ENCODE data around the gene THUMPD3. TPM values are rescaled to one million over a fixed set of nuclear protein-coding genes. Genes with fewer than 3 reads are reported as not detected.
A peak's percentile ranks its signal among the peaks of the same experiment; 100 is the strongest.

THUMPD3 gene
- total and polyA plus RNA-seq, 9 of the 15 experiments (the other 6 are each of a cell fraction or from before 2014, with no cell fraction given), result 58.3 to 132 (median 113) TPM

- TF ChIP-seq EGR1 (conservative IDR thresholded peaks at IDR 0.05) (peak; percentile 82), ZNF740 (CRISPR knock-in tag; IDR thresholded peaks at IDR 0.05) (no peak), ZNF740 (tag; IDR thresholded peaks at IDR 0.05) (peak in 1 of 2 experiments; percentile 45; a peak in 1 of 4 replicates), CHD7 (IDR thresholded peaks at IDR 0.05; ENCODE audit: low read depth, low read length) (no peak), GABPB2 (CRISPR knock-in tag; conservative IDR thresholded peaks at IDR 0.05) (no peak), ZNF511 (CRISPR knock-in tag; IDR thresholded peaks at IDR 0.05) (0 out of 2 replicates have a peak, but pooled peaks have one; percentile 2), ZSCAN32 (CRISPR knock-in tag; IDR thresholded peaks at IDR 0.05) (no peak), NUFIP1 (IDR thresholded peaks at IDR 0.05; ENCODE audit: partially characterized antibody) (no peak), DNMT1 (IDR thresholded peaks at IDR 0.05) (0 out of 2 replicates have a peak, but pooled peaks have one; percentile 53), GTF2F1 (IDR thresholded peaks at IDR 0.05; ENCODE audit: low read depth, low read length) (0 out of 2 replicates have a peak, but pooled peaks have one; percentile 61), ZBTB26 (CRISPR knock-in tag; IDR thresholded peaks at IDR 0.05) (no peak), RBFOX2 (IDR thresholded peaks at IDR 0.05; ENCODE audit: low read depth, low read length) (peak; percentile 91), ETV6 (IDR thresholded peaks at IDR 0.05; ENCODE audit: borderline replicate concordance in 1 of 2, low read depth in 2 of 2, low read length in 1 of 2) (peak in 1 of 2 experiments; percentile 24; a peak in 1 of 4 replicates), ETV6 (CRISPR knock-in tag; IDR thresholded peaks at IDR 0.05; ENCODE audit: borderline replicate concordance) (no peak)
Measured at GRCh38 chr3:9397332-9397905, 34.6 kb downstream of the THUMPD3 start, which contains the start of gene SETD5 (continued).
